ENCODE data around the gene TAS2R9.

DNA sequence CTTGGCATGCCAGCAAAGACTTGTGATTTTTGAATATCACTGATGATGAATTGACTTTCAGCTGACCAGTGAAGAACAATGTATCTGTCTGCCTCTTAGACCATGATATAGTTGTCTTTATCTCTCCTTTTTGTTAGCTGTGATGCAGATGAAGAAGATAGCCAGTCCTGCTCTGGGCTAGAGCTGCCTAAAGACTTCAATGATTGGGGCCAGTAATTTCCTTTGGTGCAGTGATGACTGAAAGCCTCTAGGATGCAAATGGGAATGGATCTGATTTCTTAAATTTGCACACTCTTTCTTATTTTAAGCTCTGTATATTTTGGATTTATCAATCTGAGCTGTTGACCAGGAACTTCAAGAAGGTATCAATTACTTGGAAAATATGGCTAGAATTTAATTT is at the start of gene TAS2R9:
- TF ChIP-seq, protein P1, sequence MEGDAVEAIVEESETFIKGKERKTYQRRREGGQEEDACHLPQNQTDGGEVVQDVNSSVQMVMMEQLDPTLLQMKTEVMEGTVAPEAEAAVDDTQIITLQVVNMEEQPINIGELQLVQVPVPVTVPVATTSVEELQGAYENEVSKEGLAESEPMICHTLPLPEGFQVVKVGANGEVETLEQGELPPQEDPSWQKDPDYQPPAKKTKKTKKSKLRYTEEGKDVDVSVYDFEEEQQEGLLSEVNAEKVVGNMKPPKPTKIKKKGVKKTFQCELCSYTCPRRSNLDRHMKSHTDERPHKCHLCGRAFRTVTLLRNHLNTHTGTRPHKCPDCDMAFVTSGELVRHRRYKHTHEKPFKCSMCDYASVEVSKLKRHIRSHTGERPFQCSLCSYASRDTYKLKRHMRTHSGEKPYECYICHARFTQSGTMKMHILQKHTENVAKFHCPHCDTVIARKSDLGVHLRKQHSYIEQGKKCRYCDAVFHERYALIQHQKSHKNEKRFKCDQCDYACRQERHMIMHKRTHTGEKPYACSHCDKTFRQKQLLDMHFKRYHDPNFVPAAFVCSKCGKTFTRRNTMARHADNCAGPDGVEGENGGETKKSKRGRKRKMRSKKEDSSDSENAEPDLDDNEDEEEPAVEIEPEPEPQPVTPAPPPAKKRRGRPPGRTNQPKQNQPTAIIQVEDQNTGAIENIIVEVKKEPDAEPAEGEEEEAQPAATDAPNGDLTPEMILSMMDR (IDR thresholded peaks at IDR 0.05; ENCODE audit: insufficient read depth, low read depth, low read length): no peak
- no peak for TF ChIP-seq EZH2 (IDR thresholded peaks at IDR 0.05; ENCODE audit: insufficient read depth, low read length)
